ENCODE results near the gene LRRC58.
"Not testable (repeated sequence)": the region's sequence is repeated elsewhere in the genome, so short reads cannot be mapped to it uniquely, and the experiment has no call there.

The LRRC58 gene

DNA sequence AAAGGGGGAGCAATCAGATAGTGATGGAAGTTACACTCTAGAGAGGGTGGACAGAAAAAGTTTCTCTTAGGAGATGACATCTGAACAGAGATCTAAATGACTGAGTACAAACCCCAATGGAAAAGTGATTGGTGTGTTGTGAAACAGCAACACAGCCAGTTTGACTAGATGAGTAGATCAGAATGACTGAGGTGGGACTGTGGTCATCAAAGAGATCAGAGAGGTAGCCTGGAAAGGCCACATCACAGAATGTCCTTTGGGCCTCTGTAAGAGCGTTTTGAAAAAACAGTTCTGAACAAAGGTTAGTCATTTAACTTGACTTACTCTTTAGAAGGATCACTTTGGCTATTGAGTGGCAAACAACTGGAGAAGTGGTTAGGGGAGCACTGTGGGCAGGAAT, 10.6 kb downstream of the LRRC58 start:
- no peak for DNase-seq

DNA sequence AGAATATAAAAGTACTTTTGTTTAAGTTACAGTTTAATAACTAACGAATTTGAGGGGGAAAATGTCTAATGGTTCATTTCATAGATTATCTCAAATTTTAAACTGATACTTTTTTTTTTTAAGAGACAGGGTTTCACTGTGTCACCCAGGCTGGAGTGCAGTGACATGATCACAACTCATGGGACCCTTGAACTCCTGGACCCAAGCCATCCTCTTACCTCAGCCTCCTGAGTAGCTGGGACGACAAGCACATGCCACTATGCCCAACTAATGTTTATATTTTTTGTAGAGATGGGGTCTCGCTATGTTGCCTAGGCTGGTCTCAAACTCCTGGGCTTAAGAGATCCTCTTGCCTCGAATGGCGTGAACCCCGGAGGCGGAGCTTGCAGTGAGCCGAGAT, 16.5 kb downstream of the LRRC58 start:
- DNase-seq: no peak

DNA sequence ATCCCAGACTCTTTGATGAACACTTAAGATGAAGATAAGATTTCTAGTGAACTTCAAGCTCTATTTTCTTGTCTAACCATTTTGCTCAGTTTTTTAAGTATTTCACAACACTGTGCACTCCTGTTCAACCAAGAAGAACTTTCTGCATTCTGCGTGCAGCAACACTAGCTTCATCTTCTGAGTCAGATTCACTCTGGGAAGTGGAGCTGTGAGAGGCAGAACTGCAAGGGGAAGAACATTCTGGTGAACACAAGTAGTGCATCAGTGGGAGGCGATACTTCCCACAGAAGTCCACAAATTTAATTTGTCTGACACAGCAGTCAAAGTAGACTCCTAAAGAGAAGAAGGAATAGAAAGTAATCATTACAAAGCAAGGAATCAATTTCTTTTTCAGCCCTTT, 18.1 kb downstream of the LRRC58 start:
- no peak for DNase-seq

DNA sequence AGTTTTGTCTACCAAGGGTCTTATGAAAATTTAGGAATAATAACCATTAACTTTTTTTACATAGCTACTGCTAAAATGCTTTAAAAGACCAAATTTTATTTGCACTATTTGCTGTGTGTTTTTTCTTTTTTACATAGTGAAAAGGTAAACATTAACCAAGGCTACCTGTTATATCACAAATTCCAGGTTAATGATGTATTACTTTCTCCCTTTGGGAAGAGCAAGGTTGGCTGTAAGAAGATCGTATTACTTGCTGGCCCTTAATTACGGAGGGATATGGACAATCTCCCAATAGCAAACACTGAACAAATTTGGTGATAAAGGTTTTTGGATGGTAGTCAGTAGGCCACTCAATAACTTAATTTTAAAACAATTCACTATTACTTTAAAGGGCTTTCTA, 22.4 kb downstream of the LRRC58 start:
- DNase-seq: no peak

DNA sequence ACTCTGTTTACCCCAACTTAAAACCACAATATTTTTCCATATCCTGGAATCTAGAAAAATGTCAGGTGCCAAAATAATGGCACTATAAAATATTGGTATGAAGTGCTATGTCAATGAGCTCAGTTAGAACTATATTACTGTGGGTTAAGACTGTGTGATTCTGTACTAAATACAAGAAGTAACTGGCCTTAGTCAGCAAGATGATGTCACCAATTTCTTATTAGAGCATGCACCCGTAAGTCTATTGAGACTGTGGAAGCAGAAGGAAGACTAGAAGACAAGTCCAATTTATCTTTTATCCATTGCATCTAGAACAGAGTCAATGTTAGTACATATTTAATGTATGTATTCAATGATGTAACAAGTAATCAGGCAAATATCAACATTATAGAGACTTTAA, 25.0 kb downstream of the LRRC58 start:
- no peak for DNase-seq

DNA sequence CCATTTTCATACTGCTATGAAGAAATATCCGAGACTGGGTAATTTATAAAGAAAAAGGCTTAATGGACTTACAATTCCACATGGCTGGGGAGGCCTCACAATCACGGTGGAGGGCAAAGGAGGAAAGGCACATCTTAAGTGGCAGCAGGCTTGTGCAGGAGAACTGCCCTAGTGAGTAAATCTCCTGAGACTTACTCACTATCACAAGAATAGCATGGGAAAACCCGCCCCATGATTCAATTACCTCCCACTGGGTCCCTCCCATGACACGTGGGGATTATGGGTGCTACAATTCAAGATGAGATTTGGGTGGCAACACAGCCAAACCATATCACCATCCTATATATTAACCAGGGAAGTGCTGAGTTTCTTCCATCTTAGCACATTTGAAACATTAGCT, 25.4 kb downstream of the LRRC58 start:
- not testable (repeated sequence) for DNase-seq

- DNase-seq: no peak
These were observed 37.0 kb downstream of the LRRC58 start for GRCh38 chr3:120311863-120312794.

DNA sequence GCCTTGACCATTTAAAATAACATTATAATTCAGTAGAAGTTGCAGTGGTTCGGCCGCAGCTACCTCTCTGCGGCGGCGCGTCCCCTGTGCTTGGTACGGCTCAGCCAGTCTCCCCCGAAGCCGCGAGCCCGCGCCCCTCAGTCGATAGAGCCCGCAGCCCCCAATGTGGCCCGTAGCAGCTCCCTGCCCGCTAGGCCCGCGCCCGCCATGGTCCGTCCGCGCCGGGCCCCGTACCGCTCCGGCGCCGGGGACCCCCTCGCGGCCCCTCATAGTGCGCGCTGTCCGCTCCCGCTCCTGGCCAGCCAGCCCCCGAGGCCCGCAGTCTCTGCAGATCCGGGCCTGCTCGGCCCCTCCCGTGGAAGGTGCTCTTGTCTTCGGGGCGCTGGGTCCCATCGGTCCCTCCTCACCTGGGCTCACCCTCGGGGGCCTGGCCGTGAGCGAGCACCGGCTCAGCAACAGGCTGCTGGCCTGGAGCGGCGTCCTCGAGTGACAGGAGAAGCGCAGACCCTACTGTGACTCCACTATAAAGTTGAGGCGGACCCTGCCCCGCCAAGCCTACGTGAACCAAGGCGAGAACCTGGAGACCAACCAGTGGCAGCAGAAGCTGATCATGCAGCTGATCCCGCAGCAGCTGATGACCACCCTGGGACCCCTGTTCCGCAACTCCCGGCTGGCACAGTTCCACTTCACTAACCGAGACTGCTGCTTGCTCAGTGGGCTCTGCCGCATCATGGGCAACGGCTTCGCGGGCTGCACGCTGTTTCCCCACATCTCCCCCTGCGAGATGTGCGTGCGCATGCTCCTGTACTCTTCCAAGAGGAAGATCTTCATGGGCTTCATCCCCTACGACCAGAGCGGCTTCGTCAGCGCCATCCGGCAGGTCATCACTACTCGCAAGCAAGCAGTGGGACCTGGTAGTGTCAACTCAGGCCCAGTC, 42.4 kb downstream of the LRRC58 start:
- no peak for DNase-seq

DNA sequence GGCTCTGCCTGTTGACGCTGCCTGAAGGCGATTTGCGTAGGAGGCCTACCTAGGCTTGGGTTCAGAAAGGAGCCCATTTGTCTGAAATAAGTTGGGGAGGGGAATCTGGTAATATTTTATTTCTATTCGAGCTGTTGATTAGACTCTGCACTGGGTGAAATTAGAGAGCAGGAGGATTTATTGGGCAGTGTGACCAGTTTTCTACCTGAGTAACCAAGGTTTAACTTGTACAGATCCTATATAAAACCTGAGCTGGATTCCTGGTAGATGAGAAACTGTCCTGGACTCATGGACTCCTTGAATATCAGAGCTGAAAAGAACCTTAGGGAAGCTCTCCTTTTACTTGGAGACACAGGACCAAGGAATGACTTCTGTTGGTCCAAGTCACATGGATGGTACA, 44.5 kb downstream of the LRRC58 start:
- no peak for DNase-seq

- no peak for DNase-seq
These were observed 46.8 kb downstream of the LRRC58 start for GRCh38 chr3:120302361-120302760.

DNA sequence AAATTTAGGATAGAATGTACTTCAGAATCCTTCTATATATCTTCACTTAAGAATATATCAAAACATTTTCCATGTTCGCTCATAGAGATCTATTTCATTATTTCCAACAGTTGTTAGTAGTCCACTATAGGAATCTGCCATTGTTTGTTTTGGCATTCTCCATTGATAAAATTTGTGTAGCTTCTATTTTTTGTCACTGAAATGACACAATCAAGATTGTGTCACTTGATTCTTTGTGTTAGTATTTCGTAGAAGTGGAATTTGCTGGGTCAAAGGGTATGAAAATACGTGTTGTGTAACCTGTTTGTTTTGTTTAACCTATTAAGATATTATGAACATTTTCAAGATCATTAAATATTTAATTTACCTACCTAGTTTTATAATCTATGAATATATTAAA, 48.2 kb downstream of the LRRC58 start:
- no peak for DNase-seq

DNA sequence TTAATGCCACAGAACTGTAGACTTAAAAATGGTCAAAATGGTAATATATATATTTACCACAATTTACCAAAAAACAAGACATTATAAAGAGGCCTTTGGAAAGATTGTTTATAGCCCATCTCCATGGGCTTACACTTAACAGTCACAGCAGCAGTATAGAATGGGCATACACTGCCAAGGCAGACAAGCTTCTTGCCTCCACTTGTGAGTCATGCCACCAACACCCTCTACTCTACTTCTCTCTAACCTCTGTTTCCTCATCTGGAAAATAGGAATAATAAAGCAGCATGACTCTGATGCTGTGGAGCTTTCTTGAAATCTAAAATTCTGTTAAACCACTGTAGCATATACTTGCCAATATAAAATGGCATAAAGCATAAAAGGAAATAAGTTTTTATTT, 49.8 kb downstream of the LRRC58 start:
- DNase-seq: no peak

DNA sequence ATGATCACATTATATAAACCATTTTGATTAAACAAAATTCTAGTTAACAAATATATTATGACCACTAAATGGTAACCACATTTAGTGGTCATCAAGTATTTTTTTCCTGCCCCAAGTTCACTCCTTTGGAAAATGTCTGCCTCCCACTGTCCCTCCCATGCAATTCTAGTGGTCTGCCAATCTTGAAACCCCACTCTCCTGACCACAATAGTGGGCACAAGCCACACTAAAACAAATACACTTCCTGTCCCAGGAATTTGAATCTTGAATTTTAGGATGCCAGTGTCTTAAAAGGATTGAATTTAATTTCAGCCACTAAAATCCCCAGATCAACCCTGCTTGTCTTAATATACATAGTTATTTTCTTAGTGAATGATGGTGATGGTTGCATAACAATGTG, 50.2 kb downstream of the LRRC58 start:
- DNase-seq: no peak

DNA sequence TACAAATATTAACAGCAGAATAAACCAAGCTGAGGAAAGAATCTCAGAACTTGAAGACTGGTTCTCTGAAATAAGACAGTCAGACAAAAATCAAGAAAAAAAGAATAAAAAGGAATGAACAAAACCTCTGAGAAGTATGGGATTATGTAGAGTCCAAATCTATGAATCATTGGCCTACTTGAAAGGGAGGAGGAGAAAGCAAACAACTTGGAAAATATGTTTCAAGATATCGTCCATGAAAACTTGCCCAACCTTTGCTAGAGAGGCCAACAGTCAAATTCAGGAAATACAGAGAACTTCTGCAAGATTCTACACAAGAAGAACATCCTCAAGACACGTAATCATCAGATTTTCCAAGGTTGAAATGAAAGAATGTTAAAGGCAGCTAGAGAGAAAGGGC, 57.6 kb downstream of the LRRC58 start:
- not testable (repeated sequence) for DNase-seq

DNA sequence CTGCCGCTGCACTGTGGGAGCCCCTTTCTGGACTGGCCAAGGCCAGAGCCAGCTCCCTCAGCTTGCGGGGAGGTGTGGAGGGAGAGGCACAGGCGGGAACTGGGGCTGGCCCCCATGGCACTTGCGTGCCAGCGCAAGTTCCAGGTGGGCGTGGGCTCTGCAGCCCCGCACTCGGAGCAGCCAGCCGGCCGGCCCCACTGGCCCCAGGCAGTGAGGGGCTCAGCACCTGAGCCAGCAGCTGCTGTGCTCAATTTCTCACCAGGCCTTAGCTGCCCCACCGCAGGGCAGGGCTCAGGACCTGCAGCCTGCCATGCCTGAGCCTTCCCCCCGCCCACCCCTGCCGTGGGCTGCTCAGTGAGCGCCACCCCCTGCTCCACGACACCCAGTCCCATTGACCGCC, 59.5 kb downstream of the LRRC58 start:
- DNase-seq: no peak

DNA sequence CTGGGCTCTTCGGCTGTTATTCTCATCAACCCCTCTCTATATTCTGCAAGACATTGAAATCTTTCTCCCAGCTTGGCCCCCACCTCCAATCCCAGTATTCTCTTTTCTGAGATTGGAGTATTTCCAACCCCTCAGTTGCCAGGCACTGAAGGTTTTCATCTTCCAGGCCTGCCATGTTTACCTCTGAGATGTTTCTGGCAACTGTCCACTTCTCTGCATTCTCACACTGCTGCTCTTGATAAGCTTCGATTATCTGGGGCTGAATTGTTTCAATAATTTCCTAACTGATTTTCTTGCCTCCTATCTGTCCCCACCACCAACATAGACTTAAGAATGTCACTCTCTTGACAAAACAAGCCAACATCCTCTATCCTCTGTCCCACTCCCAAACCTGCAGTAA, 62.7 kb downstream of the LRRC58 start:
- no peak for DNase-seq

GRCh38 chr3:120285508-120285841, 63.7 kb downstream of the LRRC58 start:
- no peak for DNase-seq

- DNase-seq: no peak
These were observed 64.2 kb downstream of the LRRC58 start, which contains the start of gene GPR156 for GRCh38 chr3:120284747-120285507. GPR156 (minus strand) TSS chr3:120285222; CDS start chr3:120244098, 41,124 bp downstream.

DNA sequence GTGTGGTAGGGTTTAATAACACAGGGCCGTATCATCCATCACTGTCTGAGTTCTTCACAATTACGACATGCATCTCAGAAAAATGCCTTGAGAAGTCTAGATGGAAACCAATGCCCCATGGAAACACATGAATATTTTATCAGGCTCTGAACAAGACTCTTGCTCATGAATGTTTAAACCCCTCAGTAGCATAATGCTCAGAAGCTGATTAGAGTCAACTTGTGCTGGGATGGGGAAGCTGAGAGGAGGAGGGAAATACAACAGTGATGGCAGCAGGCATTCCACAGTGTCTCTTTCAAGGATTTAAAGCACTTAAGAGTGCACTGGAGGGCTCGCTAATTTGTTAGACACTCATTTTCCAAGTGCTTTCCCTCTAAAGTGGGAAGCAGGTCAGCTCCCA, 67.9 kb downstream of the LRRC58 start:
- DNase-seq: peak; percentile 18

- DNase-seq: peak; percentile 19
These were observed 68.6 kb downstream of the LRRC58 start for GRCh38 chr3:120280566-120280965.

DNA sequence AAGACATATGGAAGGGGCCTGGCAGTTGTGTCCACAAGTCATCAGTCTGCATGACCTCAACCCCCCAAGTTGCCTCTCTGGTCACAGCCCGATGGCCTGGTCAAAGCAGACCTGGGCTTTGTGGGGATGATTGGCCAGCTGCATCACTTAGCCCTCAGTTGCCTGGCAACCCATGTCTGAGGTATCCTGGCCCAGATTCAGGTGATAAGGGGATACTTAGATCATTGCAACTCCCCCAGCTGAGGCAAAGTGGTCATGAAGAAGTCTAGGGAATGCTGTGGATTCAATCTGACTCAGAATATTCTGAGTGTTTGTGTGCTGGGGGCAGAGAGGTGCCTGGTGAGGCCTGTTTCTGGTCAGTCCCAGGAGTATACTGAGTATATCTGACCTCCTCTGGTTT, 69.1 kb downstream of the LRRC58 start:
- no peak for DNase-seq

DNA sequence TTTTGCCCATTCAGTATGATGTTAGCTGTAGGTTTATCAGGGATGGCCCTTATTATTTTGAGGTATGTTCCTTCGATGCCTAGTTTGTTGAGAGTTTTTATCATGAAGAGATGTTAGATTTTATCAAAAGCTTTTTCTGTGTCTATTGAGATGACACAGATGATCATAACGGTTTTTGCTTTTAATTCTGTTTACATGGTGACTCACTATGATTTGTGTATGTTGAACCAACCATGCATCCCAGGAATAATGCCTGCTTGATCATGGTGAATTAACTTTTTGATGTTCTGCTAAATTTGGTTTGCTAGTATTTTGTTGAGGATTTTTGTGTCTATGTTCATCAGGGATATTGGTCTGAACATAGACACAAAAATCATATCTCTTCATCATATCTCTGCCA, 72.4 kb downstream of the LRRC58 start:
- no peak for DNase-seq

GRCh38 chr3:120275618-120276017, 73.5 kb downstream of the LRRC58 start:
- no peak for DNase-seq
